IPS DF 6.9 (cell line): Measurements from ENCODE around the gene STARD7.

ENCODE experiments used
- DNase-seq: peaks from one replicate; pipeline ENCODE4 v3.0.0-alpha.2; 2013; ENCODE audit warnings: low read depth, low spot score
- H3K27ac ChIP-seq: one replicate; pipeline ENCODE4 v1.5.1; 2013; ENCODE audit warnings: low read length, control low read depth
- H3K27me3 ChIP-seq: 2 replicates; pipeline ENCODE4 v1.6.1; 2013; ENCODE audit warnings: mild to moderate bottlenecking, low read length; ENCODE audit not compliant: control insufficient read depth, insufficient read depth
- H3K36me3 ChIP-seq: 2 replicates; pipeline ENCODE4 v1.6.1; 2013; ENCODE audit warnings: low read length; ENCODE audit not compliant: control insufficient read depth, insufficient read depth
- H3K4me1 ChIP-seq: 2 replicates; pipeline ENCODE4 v1.6.1; 2013; ENCODE audit warnings: low read length; ENCODE audit not compliant: control insufficient read depth, insufficient read depth
- H3K4me3 ChIP-seq: 2 replicates; pipeline ENCODE4 v1.5.1; 2013; ENCODE audit warnings: mild to moderate bottlenecking, low read length
- H3K9me3 ChIP-seq: 2 replicates; pipeline ENCODE4 v1.6.1; 2013; ENCODE audit warnings: low read length, inconsistent platforms; ENCODE audit not compliant: control insufficient read depth, insufficient read depth
- whole genome bisulfite sequencing: extraction: QIAGEN DNeasy Blood & Tissue Kit; methylation state at CpG from one replicate; pipeline ENCODE4 v1.1.7; 2013; ENCODE audit warnings: mixed read lengths, missing lambda C conversion rate; ENCODE audit not compliant: insufficient read length, insufficient coverage; 5-methylcytosine and 5-hydroxymethylcytosine counted together

The STARD7 gene

GRCh38 chr2:96247896-96248295, 39.3 kb upstream of the STARD7 start:
- Histone ChIP-seq H3K36me3 (0 out of 2 replicates have a peak, but pooled peaks cover 5% of the 10 kb centered on the region), H3K4me1 (no peaks in the 10 kb centered on the region), H3K27me3 (no peaks in the 10 kb centered on the region), H3K9me3 (no peaks in the 10 kb centered on the region), H3K27ac (no peak overlapping the region), H3K4me3 (no peak overlapping the region)
- WGBS = no CpG with 5 or more reads among the region's 5 CpGs
- DNase-seq = no peak

GRCh38 chr2:96247009-96247408, 38.4 kb upstream of the STARD7 start:
- Histone ChIP-seq H3K4me1 (no peaks in the 10 kb centered on the region), H3K36me3 (no peaks in the 10 kb centered on the region), H3K27ac (no peak overlapping the region), H3K27me3 (no peaks in the 10 kb centered on the region), H3K4me3 (no peak overlapping the region), H3K9me3 (no peaks in the 10 kb centered on the region)
- no CpG with 5 or more reads among the region's 3 CpGs for WGBS
- no peak for DNase-seq

- Histone ChIP-seq H3K4me3 (no peak overlapping the region), H3K4me1 (no peaks in the 10 kb centered on the region), H3K36me3 (no peaks in the 10 kb centered on the region), H3K27me3 (no peaks in the 10 kb centered on the region), H3K27ac (no peak overlapping the region), H3K9me3 (no peaks in the 10 kb centered on the region)
- WGBS = no CpG with 5 or more reads among the region's 8 CpGs
- no peak for DNase-seq
Measured at GRCh38 chr2:96245609-96246390, 37.2 kb upstream of the STARD7 start.

GRCh38 chr2:96243843-96244242, 35.2 kb upstream of the STARD7 start:
- no CpG with 5 or more reads among the region's 5 CpGs for WGBS
- Histone ChIP-seq H3K27ac (no peak overlapping the region), H3K4me3 (no peak overlapping the region), H3K36me3 (no peaks in the 10 kb centered on the region), H3K4me1 (no peaks in the 10 kb centered on the region), H3K9me3 (no peaks in the 10 kb centered on the region), H3K27me3 (no peaks in the 10 kb centered on the region)
- no peak for DNase-seq

GRCh38 chr2:96241900-96242611, 33.4 kb upstream of the STARD7 start:
- Histone ChIP-seq H3K27me3 (no peaks in the 10 kb centered on the region), H3K4me1 (no peaks in the 10 kb centered on the region), H3K36me3 (no peaks in the 10 kb centered on the region), H3K9me3 (no peaks in the 10 kb centered on the region), H3K4me3 (no peak overlapping the region), H3K27ac (no peak overlapping the region)
- WGBS = no CpG with 5 or more reads among the region's 5 CpGs
- no peak for DNase-seq

GRCh38 chr2:96241227-96241626, 32.6 kb upstream of the STARD7 start:
- no peaks in the 10 kb centered on the region for H3K4me1 ChIP-seq
- no peak overlapping the region for H3K27ac ChIP-seq

GRCh38 chr2:96240341-96241038, 31.9 kb upstream of the STARD7 start:
- Histone ChIP-seq H3K4me3 (no peak overlapping the region), H3K9me3 (no peaks in the 10 kb centered on the region), H3K27ac (no peak overlapping the region), H3K27me3 (no peaks in the 10 kb centered on the region), H3K4me1 (no peaks in the 10 kb centered on the region), H3K36me3 (no peaks in the 10 kb centered on the region)
- no peak for DNase-seq
- WGBS = no CpG with 5 or more reads among the region's 9 CpGs

More at GRCh38 chr2:96241227-96241626, 32.6 kb upstream of the STARD7 start:
- Histone ChIP-seq H3K36me3 (no peaks in the 10 kb centered on the region), H3K4me3 (no peak overlapping the region), H3K27me3 (no peaks in the 10 kb centered on the region), H3K9me3 (no peaks in the 10 kb centered on the region)
- DNase-seq = no peak
- no CpG with 5 or more reads among the region's 2 CpGs for WGBS

- Histone ChIP-seq H3K4me3 (no peak overlapping the region), H3K27ac (no peak overlapping the region), H3K4me1 (no peaks in the 10 kb centered on the region), H3K27me3 (no peaks in the 10 kb centered on the region), H3K9me3 (no peaks in the 10 kb centered on the region), H3K36me3 (no peaks in the 10 kb centered on the region)
- WGBS = no CpG with 5 or more reads among the region's 9 CpGs
- DNase-seq = no peak
Measured at GRCh38 chr2:96239745-96240264, 31.2 kb upstream of the STARD7 start.

- no peaks in the 10 kb centered on the region for H3K9me3 ChIP-seq
- H3K4me1 ChIP-seq = no peaks in the 10 kb centered on the region
- H3K27ac ChIP-seq = no peak overlapping the region
- no peak overlapping the region for H3K4me3 ChIP-seq
- WGBS = no CpG with 5 or more reads among the region's 3 CpGs
- H3K27me3 ChIP-seq = no peaks in the 10 kb centered on the region
- no peaks in the 10 kb centered on the region for H3K36me3 ChIP-seq
- DNase-seq = no peak
Measured at GRCh38 chr2:96239091-96239490, 30.5 kb upstream of the STARD7 start.

GRCh38 chr2:96238266-96238665, 29.6 kb upstream of the STARD7 start:
- Histone ChIP-seq H3K4me1 (no peaks in the 10 kb centered on the region), H3K27ac (no peak overlapping the region), H3K36me3 (no peaks in the 10 kb centered on the region), H3K27me3 (no peaks in the 10 kb centered on the region), H3K9me3 (no peaks in the 10 kb centered on the region), H3K4me3 (no peak overlapping the region)
- WGBS = no CpG with 5 or more reads among the region's 3 CpGs
- DNase-seq = no peak
